Measurements from ENCODE around the gene TAS2R38.

DNA sequence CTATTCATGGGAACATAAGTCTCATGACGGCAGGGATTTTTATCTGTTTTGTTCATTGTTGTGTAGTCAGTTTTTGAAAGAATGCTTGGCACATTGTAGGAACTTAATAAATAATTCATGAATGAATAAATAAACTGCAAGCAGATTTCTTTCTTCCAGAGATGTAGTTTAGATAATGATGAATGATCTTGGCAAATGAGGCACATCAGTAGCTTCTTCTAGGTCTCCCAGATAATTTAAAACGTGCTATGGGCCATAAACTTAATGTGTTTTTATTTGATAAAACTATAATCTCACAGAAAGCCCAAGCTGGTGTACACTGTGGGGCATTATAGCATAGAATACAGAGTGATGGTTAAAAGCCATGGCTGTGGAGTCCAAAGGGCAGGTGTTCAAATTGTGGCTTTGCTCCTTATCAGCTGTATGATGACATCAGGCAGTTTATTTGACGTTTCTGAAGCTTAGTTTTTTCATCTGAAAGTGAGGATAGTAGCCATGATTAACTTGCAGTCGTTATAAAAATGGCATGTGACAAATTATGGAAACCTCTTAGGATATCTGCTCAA lies 25.6 kb upstream of the TAS2R38 start:
- TF ChIP-seq CTCF (IDR thresholded peaks at IDR 0.05) (no peak), POLR2A (IDR thresholded peaks at IDR 0.05) (no peak)

All from right lobe of liver (tissue), 4 donors.